ENCODE results near the gene CFAP65. TPM values are rescaled to one million over a fixed set of nuclear protein-coding genes. Genes with fewer than 3 reads are reported as not detected.

The CFAP65 gene
- polyA plus RNA-seq, 1 donor (not counting 4 experiments of a cell fraction or from before 2014, with no cell fraction given) = not detected

DNA sequence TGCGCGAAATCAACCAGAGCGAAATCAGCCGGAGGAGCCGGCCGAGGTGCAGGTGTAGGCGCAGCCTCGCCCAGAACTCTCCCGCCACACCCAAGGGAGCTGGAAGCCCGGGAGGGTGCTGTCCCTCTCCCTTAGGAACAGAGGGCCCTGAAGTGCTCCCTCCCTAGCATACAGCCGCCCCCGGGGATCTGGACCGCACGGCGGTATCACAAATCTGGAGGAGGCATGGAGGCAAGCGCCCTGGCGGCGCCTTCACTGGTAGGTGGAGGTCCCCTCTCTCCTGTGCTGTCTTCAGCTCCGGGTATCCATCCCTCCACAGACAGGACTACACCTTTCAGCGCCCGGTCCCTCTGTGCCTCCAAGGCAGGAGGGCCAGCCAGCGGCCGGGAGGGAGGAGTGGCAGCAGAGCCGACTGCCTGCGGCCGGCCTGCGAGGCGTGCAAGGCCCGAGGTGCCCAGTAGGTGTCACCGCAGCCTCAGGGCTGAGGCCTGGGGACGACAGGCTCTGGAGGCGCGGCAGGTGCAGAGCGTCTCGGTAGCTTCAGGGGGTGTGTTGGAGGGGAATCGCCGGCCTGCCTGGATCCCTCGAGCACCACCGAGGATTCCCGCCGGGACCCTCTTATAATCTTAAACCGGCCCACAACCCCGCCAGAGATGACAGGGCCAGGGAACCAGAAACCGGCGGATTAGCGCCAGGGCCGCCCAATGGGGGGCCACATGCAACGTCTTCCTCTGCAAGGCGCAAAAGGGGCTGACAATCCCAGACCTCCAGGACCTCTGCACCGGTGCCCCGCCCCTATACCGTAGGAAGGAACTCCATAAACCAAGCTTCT lies 16.6 kb upstream of the CFAP65 start:
- TF ChIP-seq EZH2 (IDR thresholded peaks at IDR 0.05; ENCODE audit: low read length) = peak; percentile 79
- TF ChIP-seq, protein P1, sequence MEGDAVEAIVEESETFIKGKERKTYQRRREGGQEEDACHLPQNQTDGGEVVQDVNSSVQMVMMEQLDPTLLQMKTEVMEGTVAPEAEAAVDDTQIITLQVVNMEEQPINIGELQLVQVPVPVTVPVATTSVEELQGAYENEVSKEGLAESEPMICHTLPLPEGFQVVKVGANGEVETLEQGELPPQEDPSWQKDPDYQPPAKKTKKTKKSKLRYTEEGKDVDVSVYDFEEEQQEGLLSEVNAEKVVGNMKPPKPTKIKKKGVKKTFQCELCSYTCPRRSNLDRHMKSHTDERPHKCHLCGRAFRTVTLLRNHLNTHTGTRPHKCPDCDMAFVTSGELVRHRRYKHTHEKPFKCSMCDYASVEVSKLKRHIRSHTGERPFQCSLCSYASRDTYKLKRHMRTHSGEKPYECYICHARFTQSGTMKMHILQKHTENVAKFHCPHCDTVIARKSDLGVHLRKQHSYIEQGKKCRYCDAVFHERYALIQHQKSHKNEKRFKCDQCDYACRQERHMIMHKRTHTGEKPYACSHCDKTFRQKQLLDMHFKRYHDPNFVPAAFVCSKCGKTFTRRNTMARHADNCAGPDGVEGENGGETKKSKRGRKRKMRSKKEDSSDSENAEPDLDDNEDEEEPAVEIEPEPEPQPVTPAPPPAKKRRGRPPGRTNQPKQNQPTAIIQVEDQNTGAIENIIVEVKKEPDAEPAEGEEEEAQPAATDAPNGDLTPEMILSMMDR (optimal IDR thresholded peaks at IDR 0.05 in 1 of 3, IDR thresholded peaks at IDR 0.05 in 1 of 3, conservative IDR thresholded peaks at IDR 0.05 in 1 of 3; ENCODE audit: extremely low read depth in 1 of 3, insufficient read depth in 2 of 3, low read length in 3 of 3) = peak; percentile 57 to 93 (median 76)
- no peak overlapping the region for H3K9ac ChIP-seq (ENCODE audit: control insufficient read depth, extremely low read depth, insufficient read depth, low read length)
- H3K27ac ChIP-seq (ENCODE audit: control insufficient read depth, insufficient read depth, low read length) = no peak overlapping the region
- H3K9me1 ChIP-seq (ENCODE audit: control insufficient read depth, extremely low read depth, insufficient read depth, low read length) = no peaks in the 10 kb centered on the region
- no peaks in the 10 kb centered on the region for H3K9me3 ChIP-seq (ENCODE audit: control insufficient read depth, low read depth, low read length)
- DNase-seq (ENCODE audit: low read depth, low spot score) (no peak), FAIRE-seq (no peak)
- H3K4me3 ChIP-seq (ENCODE audit: control insufficient read depth in 2 of 3, extremely low read depth in 1 of 3, insufficient read depth in 2 of 3, low read depth in 1 of 3, low read length in 3 of 3) = no peak overlapping the region
- H3K36me3 ChIP-seq (ENCODE audit: control insufficient read depth in 2 of 2, extremely low read depth in 1 of 2, insufficient read depth in 2 of 2, low read length in 2 of 2) = no peaks in the 10 kb centered on the region
- no peak overlapping the region for H3K4me2 ChIP-seq (ENCODE audit: control insufficient read depth, extremely low read depth, insufficient read depth, low read depth, low read length)
- no peaks in the 10 kb centered on the region for H3K79me2 ChIP-seq (ENCODE audit: control insufficient read depth, insufficient read depth, low read length)
- H3K27me3 ChIP-seq (ENCODE audit: control insufficient read depth, extremely low read depth, insufficient read depth, low read length) = peaks cover 81% of the 10 kb centered on the region
- dilution Hi-C loops (cut with MboI; ENCODE audit: extremely low pct_ligation_motif_present, low sequenced_read_pairs) = no loop called here
- peaks cover 8% of the 10 kb centered on the region for H3K4me1 ChIP-seq (ENCODE audit: control insufficient read depth, extremely low read depth, insufficient read depth, low read length)
- no peak overlapping the region for H2AFZ ChIP-seq (ENCODE audit: control insufficient read depth, low read length)
- H4K20me1 ChIP-seq (ENCODE audit: control insufficient read depth, extremely low read depth, insufficient read depth, low read length) = peaks cover 2% of the 10 kb centered on the region

DNA sequence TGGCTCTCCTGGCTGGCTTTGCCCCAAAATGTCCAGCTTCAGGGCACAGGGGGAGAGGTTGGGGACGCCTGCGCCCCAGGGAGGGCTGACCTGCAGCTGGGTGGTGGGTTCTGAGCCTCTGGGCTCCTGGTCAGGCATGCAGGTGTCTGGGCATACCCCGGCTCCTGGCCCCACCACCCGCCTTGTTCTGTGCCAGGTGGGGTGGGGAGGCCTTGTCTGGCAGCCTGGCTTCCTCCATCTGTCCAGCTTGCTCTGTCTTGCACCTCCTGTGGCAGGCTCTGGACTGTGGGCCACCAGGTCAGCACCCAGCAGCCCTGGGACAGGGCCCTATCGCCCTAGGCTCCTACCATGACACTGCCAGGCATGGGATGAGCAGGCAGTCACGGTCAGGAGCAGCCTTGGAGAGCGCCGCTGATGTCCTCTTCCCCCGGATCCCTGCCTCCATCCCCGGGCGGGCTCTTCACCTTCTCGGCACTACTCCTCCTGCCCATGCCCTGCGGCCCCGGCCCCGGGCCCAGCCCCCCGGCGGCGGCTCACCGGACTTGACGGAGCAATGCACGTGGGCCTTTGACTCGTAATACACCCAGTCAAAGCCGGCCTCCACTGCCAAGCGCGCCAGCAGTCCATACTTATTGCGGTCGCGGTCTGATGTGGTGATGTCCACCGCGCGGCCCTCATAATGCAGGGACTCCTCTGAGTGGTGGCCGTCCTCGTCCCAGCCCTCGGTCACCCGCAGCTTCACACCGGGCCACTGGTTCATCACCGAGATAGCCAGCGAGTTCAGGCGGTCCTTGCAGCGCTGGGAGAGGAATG lies 15.8 kb upstream of the CFAP65 start:
- Histone ChIP-seq H4K20me1 (ENCODE audit: control insufficient read depth, extremely low read depth, insufficient read depth, low read length) (peaks cover 2% of the 10 kb centered on the region), H2AFZ (ENCODE audit: control insufficient read depth, low read length) (no peak overlapping the region), H3K4me2 (ENCODE audit: control insufficient read depth, extremely low read depth, insufficient read depth, low read depth, low read length) (no peak overlapping the region), H3K79me2 (ENCODE audit: control insufficient read depth, insufficient read depth, low read length) (no peaks in the 10 kb centered on the region), H3K36me3 (ENCODE audit: control insufficient read depth in 2 of 2, extremely low read depth in 1 of 2, insufficient read depth in 2 of 2, low read length in 2 of 2) (no peaks in the 10 kb centered on the region), H3K9ac (ENCODE audit: control insufficient read depth, extremely low read depth, insufficient read depth, low read length) (no peak overlapping the region), H3K9me1 (ENCODE audit: control insufficient read depth, extremely low read depth, insufficient read depth, low read length) (no peaks in the 10 kb centered on the region), H3K27ac (ENCODE audit: control insufficient read depth, insufficient read depth, low read length) (no peak overlapping the region), H3K4me1 (ENCODE audit: control insufficient read depth, extremely low read depth, insufficient read depth, low read length) (peaks cover 8% of the 10 kb centered on the region), H3K9me3 (ENCODE audit: control insufficient read depth, low read depth, low read length) (no peaks in the 10 kb centered on the region), H3K4me3 (ENCODE audit: control insufficient read depth in 2 of 3, extremely low read depth in 1 of 3, insufficient read depth in 2 of 3, low read depth in 1 of 3, low read length in 3 of 3) (no peak overlapping the region), H3K27me3 (ENCODE audit: control insufficient read depth, extremely low read depth, insufficient read depth, low read length) (peaks cover 72% of the 10 kb centered on the region)
- FAIRE-seq = no peak
- no peak for TF ChIP-seq EZH2 (IDR thresholded peaks at IDR 0.05; ENCODE audit: low read length)
- TF ChIP-seq, protein P1 (optimal IDR thresholded peaks at IDR 0.05 in 1 of 3, IDR thresholded peaks at IDR 0.05 in 1 of 3, conservative IDR thresholded peaks at IDR 0.05 in 1 of 3; ENCODE audit: extremely low read depth in 1 of 3, insufficient read depth in 2 of 3, low read length in 3 of 3) = no peak
- no peak for DNase-seq (ENCODE audit: low read depth, low spot score)
- dilution Hi-C loops (cut with MboI; ENCODE audit: extremely low pct_ligation_motif_present, low sequenced_read_pairs) = no loop called here

Data from keratinocyte (primary cell).